Ascending aorta (tissue), 2 donors: ENCODE data around the gene TMEM240. TPM values are rescaled to one million over a fixed set of nuclear protein-coding genes. Genes with fewer than 3 reads are reported as not detected.

ENCODE experiments used
- DNase-seq, 2 donors: peaks; one replicate each; pipeline ENCODE4 v3.0.0-alpha.2; 2019; ENCODE audit warnings: low spot score in 2 of 2
- H3K27ac ChIP-seq, 2 donors: fragments of 200-600 bp; sonication (generic); one replicate each; pipeline ENCODE4 v1.5.1; 2016 to 2017; ENCODE audit warnings: mild to moderate bottlenecking in 1 of 2
- H3K27me3 ChIP-seq: fragments of 200-600 bp; sonication (generic); one replicate; pipeline ENCODE4 v1.5.1; 2017
- H3K36me3 ChIP-seq, 2 donors: fragments of 200-600 bp; sonication (generic); one replicate each; pipeline ENCODE4 v1.5.1; 2016
- H3K4me1 ChIP-seq, 2 donors: fragments of 200-600 bp; sonication (generic); one replicate each; pipeline ENCODE4 v1.5.1; 2016 to 2017; ENCODE audit warnings: mild to moderate bottlenecking in 1 of 2
- H3K4me3 ChIP-seq, 2 donors: fragments of 200-600 bp; sonication (generic); one replicate each; pipeline ENCODE4 v1.5.1; 2016 to 2017; ENCODE audit warnings: mild to moderate bottlenecking in 1 of 2
- H3K9me3 ChIP-seq, 2 donors: fragments of 200-600 bp; sonication (generic); one replicate each; pipeline ENCODE4 v1.5.1; 2016
- CTCF ChIP-seq, 3 experiments: fragments of 200-600 bp in 2 of 3; fragments of 450-650 bp in 1 of 3; sonication (generic) in 2 of 3; IDR thresholded peaks; one replicate each; pipeline ENCODE4 v1.5.1; 2016 to 2019; ENCODE audit warnings: antibody characterized with exemption in 3 of 3, mild to moderate bottlenecking in 1 of 3, moderate library complexity in 1 of 3
- intact Hi-C: fragments of 100-400 bp; cut with DNase I; formaldehyde crosslinking; loops from one replicate; pipeline ENCODE4 v1.15.1; 2023
- total RNA-seq: library from RNA; depleted of rRNA; stranded (reverse); fragments of >200 nt; gene quantifications from one replicate; pipeline ENCODE4 v1.1.0, GENCODE V29; 2016

The TMEM240 gene
- total RNA-seq, 1 donor from 2014 or later: not detected

- intact Hi-C loops: no loop called here
- H3K36me3 ChIP-seq: peaks cover 3 to 14% of the 10 kb centered on the region in 2 donors
- H3K27ac ChIP-seq: peak overlapping the region; percentile 75 to 77
- no peak for DNase-seq
- no peak for TF ChIP-seq CTCF (IDR thresholded peaks at IDR 0.05)
- H3K4me1 ChIP-seq: peaks cover 3 to 14% of the 10 kb centered on the region in 2 donors
- H3K9me3 ChIP-seq: no peaks in the 10 kb centered on the region
- H3K27me3 ChIP-seq: no peaks in the 10 kb centered on the region
- H3K4me3 ChIP-seq: peak overlapping the region; percentile 87 to 91
Observed at GRCh38 chr1:1540818-1541628, 599 bp upstream of the TMEM240 start.

- H3K27me3 ChIP-seq: no peaks in the 10 kb centered on the region
- TF ChIP-seq CTCF (IDR thresholded peaks at IDR 0.05): no peak
- DNase-seq: no peak
- intact Hi-C loops: no loop called here
- H3K9me3 ChIP-seq: no peaks in the 10 kb centered on the region
- H3K36me3 ChIP-seq: peaks cover 3 to 17% of the 10 kb centered on the region in 2 donors
- H3K4me3 ChIP-seq: peak overlapping the region; percentile 87 to 91
- peak overlapping the region; percentile 75 to 77 for H3K27ac ChIP-seq
- peaks cover 3 to 14% of the 10 kb centered on the region in 2 donors for H3K4me1 ChIP-seq
Observed at GRCh38 chr1:1539310-1540089, 924 bp downstream of the TMEM240 start.

GRCh38 chr1:1538989-1539309 is 1.5 kb downstream of the TMEM240 start:
- no peak for DNase-seq
- intact Hi-C loops: no loop called here
- H3K4me3 ChIP-seq: peak overlapping the region in 1 of 2 donors; percentile 91
- H3K27me3 ChIP-seq: no peaks in the 10 kb centered on the region
- peaks cover 3 to 14% of the 10 kb centered on the region in 2 donors for H3K4me1 ChIP-seq
- no peaks in the 10 kb centered on the region for H3K9me3 ChIP-seq
- TF ChIP-seq CTCF (IDR thresholded peaks at IDR 0.05): no peak
- peaks cover 3 to 17% of the 10 kb centered on the region in 2 donors for H3K36me3 ChIP-seq
- peak overlapping the region in 1 of 2 donors; percentile 77 for H3K27ac ChIP-seq

GRCh38 chr1:1538334-1538733 is 2.1 kb downstream of the TMEM240 start:
- DNase-seq: no peak
- Histone ChIP-seq H3K9me3 (no peaks in the 10 kb centered on the region), H3K27ac (no peak overlapping the region), H3K36me3 (peaks cover 3 to 17% of the 10 kb centered on the region in 2 donors), H3K4me3 (no peak overlapping the region), H3K27me3 (no peaks in the 10 kb centered on the region), H3K4me1 (peaks cover 3 to 14% of the 10 kb centered on the region in 2 donors)
- intact Hi-C loops: no loop called here
- no peak for TF ChIP-seq CTCF (IDR thresholded peaks at IDR 0.05)

- Histone ChIP-seq H3K4me1 (peaks cover 3 to 14% of the 10 kb centered on the region in 2 donors), H3K27me3 (no peaks in the 10 kb centered on the region), H3K9me3 (no peaks in the 10 kb centered on the region), H3K36me3 (peaks cover 3 to 13% of the 10 kb centered on the region in 2 donors), H3K27ac (no peak overlapping the region), H3K4me3 (no peak overlapping the region)
- intact Hi-C loops: no loop called here
- DNase-seq: no peak
- TF ChIP-seq CTCF (IDR thresholded peaks at IDR 0.05): no peak
Observed at GRCh38 chr1:1537626-1538250, 2.7 kb downstream of the TMEM240 start.
